Adipose tissue (tissue), 3 donors: ENCODE results near the gene MAGEB2. TPM values are rescaled to one million over a fixed set of nuclear protein-coding genes. Genes with fewer than 3 reads are reported as not detected.

Experiments used
- H3K27ac ChIP-seq: one replicate; pipeline ENCODE4 v1.5.1; 2013; ENCODE audit warnings: low read depth, low read length
- WGBS, 3 donors: extraction: QIAGEN DNeasy Blood & Tissue Kit; methylation state at CpG; one replicate each; pipeline ENCODE4 v1.1.7; 2013; 5-methylcytosine and 5-hydroxymethylcytosine counted together
- polyA plus RNA-seq, 3 donors: library from polyadenylated mRNA; stranded (reverse); fragments of 200-250 nt; gene quantifications; one replicate each; pipeline ENCODE4 v1.2.3, GENCODE V29; 2013
- donor health status: healthy with polysubstance abuse.
- donor health status: Bipolar disorder and iron deficiency.
- donor health status: healthy.

The MAGEB2 gene
- polyA plus RNA-seq, 3 donors, result not detected

DNA sequence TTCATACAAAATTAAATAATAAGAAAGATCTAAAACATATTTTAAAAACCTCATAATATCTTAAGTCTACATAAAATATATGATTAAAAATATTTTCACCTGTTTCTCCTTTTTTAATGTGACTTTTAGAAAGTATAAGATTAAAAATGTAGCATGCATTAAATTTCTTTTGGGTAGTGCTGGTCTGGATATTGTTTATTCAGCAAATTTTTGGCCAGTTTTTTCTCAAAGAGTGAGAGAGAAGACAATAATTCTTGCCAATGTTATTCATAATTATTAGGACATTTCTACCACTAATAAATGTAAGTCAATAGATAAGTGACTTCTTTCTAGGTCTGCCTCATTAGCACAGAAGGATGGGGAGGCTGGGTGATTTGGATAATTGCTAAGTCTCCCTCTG lies 45.6 kb downstream of the MAGEB2 start:
- no peak overlapping the region for H3K27ac ChIP-seq

DNA sequence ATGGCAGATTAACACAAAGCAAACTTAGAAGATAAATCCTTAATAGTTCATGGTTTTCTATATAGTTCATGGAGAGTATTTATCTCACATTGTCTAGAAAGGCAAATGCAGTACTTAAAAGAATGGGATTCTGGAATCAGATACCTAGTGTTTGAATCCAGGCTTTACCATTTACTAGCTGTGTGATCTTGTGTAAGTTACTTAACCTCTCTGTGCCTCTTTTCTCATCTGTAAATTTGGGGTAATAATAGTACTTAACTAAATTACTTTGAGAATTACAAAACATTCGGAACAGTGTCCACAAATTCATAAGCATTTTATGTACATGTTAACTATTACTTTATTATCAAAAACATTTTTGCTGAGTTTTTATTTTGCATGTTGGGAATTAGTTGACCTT lies 47.4 kb downstream of the MAGEB2 start:
- WGBS, 3 donors, result 70 to 80% (median 74%) methylated on average over 1 of the region's 1 CpG
- no peak overlapping the region for H3K27ac ChIP-seq

Other genes starting within 250 kb of the MAGEB2 start
- gene MAGEB3, start 15.1 kb downstream of the MAGEB2 start, polyA plus RNA-seq, result not detected
- gene MAGEB4, start 26.4 kb downstream of the MAGEB2 start, polyA plus RNA-seq, result not detected
- not detected for gene MAGEB1, start 31.6 kb downstream of the MAGEB2 start, polyA plus RNA-seq
- 1 to 10 TPM in 1 of 3 donors, under 1 TPM in 1, not detected in 1; 0.13 to 1.4 TPM for gene NR0B1, start 93.8 kb downstream of the MAGEB2 start, polyA plus RNA-seq